BE2C (cell line): ENCODE results near the gene GALNT9.

Experiments
- DNase-seq: peaks from one replicate; pipeline ENCODE4 v3.0.0-alpha.2; 2020
- H3K27me3 ChIP-seq: fragments of 250-450 bp; sonication (Bioruptor Pico); 2 replicates; pipeline ENCODE4 v1.5.1; 2020; ENCODE audit warnings: mild to moderate bottlenecking
- H3K36me3 ChIP-seq: fragments of 250-450 bp; sonication (Bioruptor Pico); 2 replicates; pipeline ENCODE4 v1.5.1; 2020; ENCODE audit warnings: mild to moderate bottlenecking
- H3K4me1 ChIP-seq: fragments of 250-450 bp; sonication (Bioruptor Pico); 2 replicates; pipeline ENCODE4 v1.5.1; 2020
- H3K4me3 ChIP-seq: 2 replicates; pipeline ENCODE4 v1.5.1; 2011; ENCODE audit warnings: low read depth, low read length
- H3K9me3 ChIP-seq: fragments of 250-450 bp; sonication (Bioruptor Pico); 2 replicates; pipeline ENCODE4 v1.5.1; 2020
- TF ChIP-seq, protein P1 (sequence below): IDR thresholded peaks from 2 replicates; pipeline ENCODE4 v1.5.1; 2012; ENCODE audit warnings: mild to moderate bottlenecking, low read depth, low read length

Gene GALNT9

DNA sequence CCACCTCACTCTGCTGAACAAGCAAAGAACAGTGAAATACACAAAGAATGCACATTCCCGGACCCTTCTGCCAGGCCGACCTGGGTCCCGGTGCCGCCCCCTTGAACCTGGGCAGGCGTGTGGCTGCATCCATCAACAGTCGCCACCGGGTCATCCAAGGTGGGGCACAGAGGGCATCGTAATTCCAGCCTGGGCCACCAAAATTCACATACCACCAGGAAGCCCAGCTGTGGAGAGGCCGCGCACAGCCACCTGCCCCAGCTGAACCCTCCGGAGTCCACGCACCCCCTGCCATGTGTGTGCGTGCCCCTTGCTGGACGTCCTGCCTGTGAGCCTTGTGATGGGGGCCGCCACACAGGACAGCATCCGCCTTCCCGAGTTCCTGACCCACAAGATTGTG is 99.5 kb downstream of the GALNT9 start:
- Histone ChIP-seq H3K36me3 (no peaks in the 10 kb centered on the region), H3K4me1 (no peaks in the 10 kb centered on the region), H3K27me3 (peaks cover 40% of the 10 kb centered on the region), H3K9me3 (peaks cover 4% of the 10 kb centered on the region), H3K4me3 (no peak overlapping the region)
- no peak for DNase-seq
- TF ChIP-seq, protein P1, sequence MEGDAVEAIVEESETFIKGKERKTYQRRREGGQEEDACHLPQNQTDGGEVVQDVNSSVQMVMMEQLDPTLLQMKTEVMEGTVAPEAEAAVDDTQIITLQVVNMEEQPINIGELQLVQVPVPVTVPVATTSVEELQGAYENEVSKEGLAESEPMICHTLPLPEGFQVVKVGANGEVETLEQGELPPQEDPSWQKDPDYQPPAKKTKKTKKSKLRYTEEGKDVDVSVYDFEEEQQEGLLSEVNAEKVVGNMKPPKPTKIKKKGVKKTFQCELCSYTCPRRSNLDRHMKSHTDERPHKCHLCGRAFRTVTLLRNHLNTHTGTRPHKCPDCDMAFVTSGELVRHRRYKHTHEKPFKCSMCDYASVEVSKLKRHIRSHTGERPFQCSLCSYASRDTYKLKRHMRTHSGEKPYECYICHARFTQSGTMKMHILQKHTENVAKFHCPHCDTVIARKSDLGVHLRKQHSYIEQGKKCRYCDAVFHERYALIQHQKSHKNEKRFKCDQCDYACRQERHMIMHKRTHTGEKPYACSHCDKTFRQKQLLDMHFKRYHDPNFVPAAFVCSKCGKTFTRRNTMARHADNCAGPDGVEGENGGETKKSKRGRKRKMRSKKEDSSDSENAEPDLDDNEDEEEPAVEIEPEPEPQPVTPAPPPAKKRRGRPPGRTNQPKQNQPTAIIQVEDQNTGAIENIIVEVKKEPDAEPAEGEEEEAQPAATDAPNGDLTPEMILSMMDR, result no peak

DNA sequence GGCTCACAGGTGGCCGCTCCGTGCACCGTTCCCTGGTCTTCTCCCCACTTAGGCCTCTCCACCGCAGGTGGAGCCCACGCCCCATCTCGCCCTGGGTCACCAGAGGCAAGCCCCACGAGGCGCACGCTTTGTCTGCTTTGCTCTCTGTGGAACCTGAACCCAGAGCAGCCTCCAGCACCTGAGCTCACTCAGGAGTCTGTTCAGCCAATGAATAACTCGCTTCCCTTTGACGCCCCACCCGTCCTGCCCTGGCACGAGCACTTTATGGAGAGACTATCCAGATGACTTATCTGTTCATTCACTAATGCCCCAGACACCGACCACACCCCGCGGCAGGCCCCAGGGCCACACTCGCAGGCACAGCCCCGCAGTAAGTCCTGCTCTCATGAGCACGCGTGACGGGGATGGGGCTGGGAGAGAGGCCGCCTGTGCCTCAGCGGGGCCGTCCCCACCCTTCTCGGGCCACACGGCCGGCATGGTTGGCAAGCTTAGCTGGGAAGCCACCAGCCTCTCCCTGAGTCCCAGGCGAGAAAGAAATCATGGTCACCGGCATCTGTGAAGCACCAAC is 100.1 kb downstream of the GALNT9 start:
- Histone ChIP-seq H3K27me3 (peaks cover 40% of the 10 kb centered on the region), H3K4me1 (no peaks in the 10 kb centered on the region), H3K36me3 (no peaks in the 10 kb centered on the region), H3K9me3 (peaks cover 4% of the 10 kb centered on the region), H3K4me3 (no peak overlapping the region)
- TF ChIP-seq, protein P1, result no peak
- DNase-seq, result no peak

DNA sequence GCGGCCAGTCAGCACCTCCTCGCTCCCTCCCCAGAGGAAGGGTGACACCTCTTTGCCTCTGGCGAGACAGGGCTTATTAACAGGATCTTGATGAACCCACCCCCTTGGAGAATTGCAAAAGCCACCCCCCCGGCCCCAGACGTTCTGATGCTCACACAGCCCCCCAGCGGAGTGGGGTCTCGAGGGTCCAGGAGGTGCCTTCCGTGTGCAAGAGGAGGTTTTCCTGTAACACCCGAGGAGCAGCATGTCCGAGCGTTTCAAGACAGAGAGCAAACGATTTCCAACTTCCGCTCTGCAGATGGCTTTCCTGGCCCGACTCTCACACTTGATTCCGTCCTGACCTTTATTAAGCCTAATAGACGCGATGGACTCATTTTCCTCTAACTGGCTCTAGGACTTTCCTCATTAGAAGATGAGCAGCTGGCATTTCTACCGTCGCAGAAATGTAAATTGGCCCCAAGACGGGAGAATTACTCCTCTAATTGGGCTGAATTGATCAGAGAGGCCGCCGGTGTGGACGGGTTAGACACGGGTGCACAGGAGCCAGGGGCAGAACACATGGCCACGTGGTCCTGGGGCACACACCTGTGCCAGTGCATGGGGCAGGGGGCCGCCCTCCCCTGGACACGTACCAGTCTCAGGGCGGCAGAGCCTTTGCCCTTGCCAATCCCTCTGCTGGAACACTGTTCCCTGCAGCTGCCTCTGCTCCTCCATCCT is 100.8 kb downstream of the GALNT9 start:
- no peak for DNase-seq
- Histone ChIP-seq H3K4me3 (no peak overlapping the region), H3K9me3 (peaks cover 4% of the 10 kb centered on the region), H3K4me1 (no peaks in the 10 kb centered on the region), H3K36me3 (no peaks in the 10 kb centered on the region), H3K27me3 (peaks cover 40% of the 10 kb centered on the region)
- TF ChIP-seq, protein P1, result no peak

DNA sequence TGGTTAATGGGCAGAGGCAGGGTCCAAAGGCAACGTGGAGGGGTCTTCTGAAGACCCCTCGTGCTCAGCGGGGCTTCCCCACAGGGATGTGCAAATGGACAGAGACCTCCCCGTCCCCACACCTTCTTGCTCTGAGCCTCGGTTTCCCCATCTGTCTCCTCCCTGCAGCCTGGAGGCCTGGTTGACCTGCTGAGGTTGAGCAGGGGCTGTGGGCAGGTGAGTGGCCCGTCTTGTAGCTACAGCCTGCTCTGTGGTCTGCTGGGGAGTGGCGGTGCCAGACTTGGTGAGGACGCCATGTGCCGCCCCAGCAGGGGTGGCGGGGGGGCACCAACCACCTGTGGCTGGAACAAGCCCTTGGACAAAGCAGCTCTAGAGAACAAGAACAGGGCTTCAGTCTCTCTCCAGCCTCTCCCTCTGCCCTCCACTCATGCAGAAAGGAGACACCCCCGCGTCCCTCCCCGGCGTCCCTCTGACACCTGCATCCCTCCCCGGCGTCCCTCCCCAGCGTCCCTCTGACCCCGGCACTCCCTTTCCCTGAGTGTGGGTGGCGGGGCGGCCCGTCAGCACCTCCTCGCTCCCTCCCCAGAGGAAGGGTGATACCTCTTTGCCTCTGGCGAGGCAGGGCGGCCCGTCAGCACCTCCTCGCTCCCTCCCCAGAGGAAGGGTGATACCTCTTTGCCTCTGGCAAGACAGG is 101.5 kb downstream of the GALNT9 start:
- no peaks in the 10 kb centered on the region for H3K4me1 ChIP-seq
- TF ChIP-seq, protein P1, result no peak
- H3K36me3 ChIP-seq, result no peaks in the 10 kb centered on the region
- peaks cover 4% of the 10 kb centered on the region for H3K9me3 ChIP-seq
- H3K4me3 ChIP-seq, result no peak overlapping the region
- no peak for DNase-seq
- H3K27me3 ChIP-seq, result peaks cover 40% of the 10 kb centered on the region

DNA sequence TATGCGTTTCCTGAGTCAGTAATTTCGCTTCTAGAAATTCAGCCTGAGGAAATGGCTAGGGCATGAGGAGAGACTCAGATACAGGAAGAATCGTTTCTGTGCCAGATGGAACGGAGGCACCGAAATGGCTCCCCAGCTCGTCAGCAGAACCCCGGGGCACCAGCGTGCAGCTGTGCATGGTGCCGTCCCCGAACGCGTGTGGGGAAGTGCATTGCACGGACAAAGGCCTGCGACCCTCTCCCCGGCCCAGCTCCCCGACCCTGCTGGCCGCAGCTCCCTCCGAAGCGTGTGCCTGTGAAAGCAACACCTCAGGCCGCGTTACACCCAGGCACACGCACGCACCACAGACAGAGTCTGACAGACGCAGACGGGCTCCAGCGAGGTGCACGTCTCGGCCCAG is 102.3 kb downstream of the GALNT9 start:
- H3K4me1 ChIP-seq, result no peaks in the 10 kb centered on the region
- H3K27me3 ChIP-seq, result peaks cover 43% of the 10 kb centered on the region
- DNase-seq, result no peak
- H3K4me3 ChIP-seq, result no peak overlapping the region
- H3K9me3 ChIP-seq, result peaks cover 4% of the 10 kb centered on the region
- no peaks in the 10 kb centered on the region for H3K36me3 ChIP-seq
- TF ChIP-seq, protein P1, result no peak

DNA sequence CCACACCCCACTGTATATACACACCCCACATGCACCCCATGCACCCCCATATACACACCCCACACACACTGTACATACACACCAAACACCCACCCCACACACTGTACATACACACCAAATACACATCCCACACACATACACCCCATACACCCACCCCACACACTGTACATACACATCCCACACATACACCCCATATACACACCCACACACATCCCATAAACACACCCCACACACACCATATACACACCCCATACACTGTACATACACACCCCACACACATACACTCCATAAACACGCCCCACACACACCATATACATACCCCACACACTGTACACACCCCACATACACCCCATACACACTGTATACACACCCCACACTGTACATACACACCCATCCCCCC is 102.8 kb downstream of the GALNT9 start:
- TF ChIP-seq, protein P1, result no peak
- Histone ChIP-seq H3K4me1 (no peaks in the 10 kb centered on the region), H3K4me3 (no peak overlapping the region), H3K36me3 (no peaks in the 10 kb centered on the region), H3K9me3 (peaks cover 4% of the 10 kb centered on the region), H3K27me3 (peaks cover 48% of the 10 kb centered on the region)
- DNase-seq, result no peak
